Tibial nerve (tissue), 4 donors: ENCODE results near the gene KAT2B. TPM values are rescaled to one million over a fixed set of nuclear protein-coding genes. Genes with fewer than 3 reads are reported as not detected.
"Not testable (repeated sequence)": the region's sequence is repeated elsewhere in the genome, so short reads cannot be mapped to it uniquely, and the experiment has no call there.

ENCODE experiments used
- DNase-seq, 2 donors: peaks; one replicate each; pipeline ENCODE4 v3.0.0-alpha.2; 2019; ENCODE audit warnings: low spot score in 2 of 2
- H3K27ac ChIP-seq, 4 donors: fragments of 200-600 bp; sonication (generic) in 3 of 4; one replicate each; pipeline ENCODE4 v1.5.1; 2017 to 2019; ENCODE audit warnings: mild to moderate bottlenecking in 1 of 4
- H3K27me3 ChIP-seq, 2 donors: fragments of 200-600 bp; sonication (generic) in 1 of 2; one replicate each; pipeline versions ENCODE4 v1.5.1 to v1.6.0; 2017 to 2019
- H3K36me3 ChIP-seq, 3 donors: fragments of 200-600 bp; sonication (generic); one replicate each; pipeline ENCODE4 v1.5.1; 2018 to 2019
- H3K4me1 ChIP-seq, 4 donors: fragments of 200-600 bp; sonication (generic) in 3 of 4; one replicate each; pipeline ENCODE4 v1.5.1; 2017 to 2019
- H3K4me3 ChIP-seq, 4 donors: fragments of 200-600 bp; sonication (generic) in 3 of 4; one replicate each; pipeline ENCODE4 v1.5.1; 2017 to 2019; ENCODE audit warnings: mild to moderate bottlenecking in 1 of 4, moderate library complexity in 1 of 4
- H3K9me3 ChIP-seq, 4 donors: fragments of 200-600 bp; sonication (generic) in 3 of 4; one replicate each; pipeline ENCODE4 v1.5.1; 2017 to 2019
- CTCF ChIP-seq, 5 experiments: fragments of 200-600 bp in 3 of 5; fragments of 450-650 bp in 2 of 5; sonication (generic) in 3 of 5; IDR thresholded peaks; one replicate each; pipeline ENCODE4 v1.5.1; 2016 to 2019; ENCODE audit warnings: antibody characterized with exemption in 5 of 5, mild to moderate bottlenecking in 3 of 5, moderate library complexity in 2 of 5
- EP300 ChIP-seq, 2 donors: sonication (generic); formaldehyde crosslinking; IDR thresholded peaks; one replicate each; pipeline ENCODE4 v1.6.1; 2017; ENCODE audit warnings: antibody characterized with exemption in 2 of 2, mild to moderate bottlenecking in 1 of 2
- POLR2A ChIP-seq, 2 donors: fragments of 450-650 bp; IDR thresholded peaks; one replicate each; pipeline ENCODE4 v1.6.1; 2017; ENCODE audit warnings: antibody characterized with exemption in 2 of 2, mild to moderate bottlenecking in 2 of 2, moderate library complexity in 2 of 2
- WGBS, 2 donors: methylation state at CpG; one replicate each; pipeline ENCODE4 v1.1.5; 2018; 5-methylcytosine and 5-hydroxymethylcytosine counted together
- total RNA-seq, 4 donors: library from RNA; depleted of rRNA; stranded (reverse); fragments of >200 nt; gene quantifications; one replicate each; pipeline ENCODE4 v1.1.0, GENCODE V29; 2016

Gene KAT2B
- total RNA-seq, 4 donors from 2014 or later = 34.5 to 87.2 (median 60.1) TPM

GRCh38 chr3:20008646-20009045 is 31.6 kb upstream of the KAT2B start:
- TF ChIP-seq POLR2A (IDR thresholded peaks at IDR 0.05) = no peak
- TF ChIP-seq CTCF (IDR thresholded peaks at IDR 0.05) = no peak
- no peak for TF ChIP-seq EP300 (IDR thresholded peaks at IDR 0.05)
- Histone ChIP-seq H3K27me3 (no peaks in the 10 kb centered on the region), H3K4me3 (no peak overlapping the region), H3K27ac (no peak overlapping the region), H3K9me3 (no peaks in the 10 kb centered on the region), H3K4me1 (no peaks in the 10 kb centered on the region), H3K36me3 (no peaks in the 10 kb centered on the region)
- WGBS, 2 donors = 80 to 86% methylated on average over 2 of the region's 2 CpGs
- DNase-seq = no peak

GRCh38 chr3:20012164-20012563 is 28.1 kb upstream of the KAT2B start, which contains the start of gene PP2D1:
Gene PP2D1 (minus strand): TSS chr3:20012264. CDS start chr3:20012072, 192 bp downstream.
- Histone ChIP-seq H3K4me1 (no peaks in the 10 kb centered on the region), H3K27me3 (no peaks in the 10 kb centered on the region), H3K9me3 (no peaks in the 10 kb centered on the region), H3K27ac (no peak within 1 kb of the TSS), H3K36me3 (no peaks in the 10 kb centered on the region), H3K4me3 (no peak within 1 kb of the TSS)
- 87 to 93% methylated on average over 4 of the region's 4 CpGs for WGBS, 2 donors
- no peak for DNase-seq
- TF ChIP-seq POLR2A (IDR thresholded peaks at IDR 0.05) = no peak
- no peak for TF ChIP-seq CTCF (IDR thresholded peaks at IDR 0.05)
- no peak for TF ChIP-seq EP300 (IDR thresholded peaks at IDR 0.05)

- WGBS, 2 donors = 82 to 100% methylated on average over 1 of the region's 1 CpG
- TF ChIP-seq CTCF (IDR thresholded peaks at IDR 0.05) (no peak), EP300 (IDR thresholded peaks at IDR 0.05) (no peak), POLR2A (IDR thresholded peaks at IDR 0.05) (no peak)
- H3K9me3 ChIP-seq = no peaks in the 10 kb centered on the region
- no peaks in the 10 kb centered on the region for H3K36me3 ChIP-seq
- DNase-seq = no peak
- no peaks in the 10 kb centered on the region for H3K4me1 ChIP-seq
- H3K27ac ChIP-seq = no peak overlapping the region
- no peak overlapping the region for H3K4me3 ChIP-seq
- H3K27me3 ChIP-seq = no peaks in the 10 kb centered on the region
Measured at GRCh38 chr3:20013396-20013795, 26.9 kb upstream of the KAT2B start.

- TF ChIP-seq POLR2A (IDR thresholded peaks at IDR 0.05) (no peak), EP300 (IDR thresholded peaks at IDR 0.05) (no peak), CTCF (IDR thresholded peaks at IDR 0.05) (no peak)
- H3K36me3 ChIP-seq = no peaks in the 10 kb centered on the region
- DNase-seq = no peak
- no peak overlapping the region for H3K4me3 ChIP-seq
- H3K27ac ChIP-seq = no peak overlapping the region
- H3K27me3 ChIP-seq = no peaks in the 10 kb centered on the region
- WGBS, 2 donors = 83 to 90% methylated on average over 1 of the region's 1 CpG
- H3K9me3 ChIP-seq = no peaks in the 10 kb centered on the region
- H3K4me1 ChIP-seq = no peaks in the 10 kb centered on the region
Measured at GRCh38 chr3:20015525-20015924, 24.7 kb upstream of the KAT2B start.

- H3K36me3 ChIP-seq, H3K4me1 ChIP-seq, H3K9me3 ChIP-seq, H3K27me3 ChIP-seq, DNase-seq, H3K4me3 ChIP-seq, H3K27ac ChIP-seq: not testable (repeated sequence)
- WGBS, 2 donors = 89% methylated on average over 3 of the region's 3 CpGs
Measured at GRCh38 chr3:20016076-20016475, 24.2 kb upstream of the KAT2B start.
